ENCODE measurements around the gene SPARCL1.

GRCh38 chr4:87425711-87426110 lies 103.5 kb downstream of the SPARCL1 start:
- TF ChIP-seq ZNF423 (CRISPR knock-in tag; IDR thresholded peaks at IDR 0.05), result no peak
- TF ChIP-seq, protein P1, sequence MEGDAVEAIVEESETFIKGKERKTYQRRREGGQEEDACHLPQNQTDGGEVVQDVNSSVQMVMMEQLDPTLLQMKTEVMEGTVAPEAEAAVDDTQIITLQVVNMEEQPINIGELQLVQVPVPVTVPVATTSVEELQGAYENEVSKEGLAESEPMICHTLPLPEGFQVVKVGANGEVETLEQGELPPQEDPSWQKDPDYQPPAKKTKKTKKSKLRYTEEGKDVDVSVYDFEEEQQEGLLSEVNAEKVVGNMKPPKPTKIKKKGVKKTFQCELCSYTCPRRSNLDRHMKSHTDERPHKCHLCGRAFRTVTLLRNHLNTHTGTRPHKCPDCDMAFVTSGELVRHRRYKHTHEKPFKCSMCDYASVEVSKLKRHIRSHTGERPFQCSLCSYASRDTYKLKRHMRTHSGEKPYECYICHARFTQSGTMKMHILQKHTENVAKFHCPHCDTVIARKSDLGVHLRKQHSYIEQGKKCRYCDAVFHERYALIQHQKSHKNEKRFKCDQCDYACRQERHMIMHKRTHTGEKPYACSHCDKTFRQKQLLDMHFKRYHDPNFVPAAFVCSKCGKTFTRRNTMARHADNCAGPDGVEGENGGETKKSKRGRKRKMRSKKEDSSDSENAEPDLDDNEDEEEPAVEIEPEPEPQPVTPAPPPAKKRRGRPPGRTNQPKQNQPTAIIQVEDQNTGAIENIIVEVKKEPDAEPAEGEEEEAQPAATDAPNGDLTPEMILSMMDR (IDR thresholded peaks at IDR 0.05), result no peak
- TF ChIP-seq ZNF416 (CRISPR knock-in tag; IDR thresholded peaks at IDR 0.05), result no peak
- TF ChIP-seq NR2C2 (CRISPR knock-in tag; IDR thresholded peaks at IDR 0.05), result no peak
- TF ChIP-seq, protein P2, sequence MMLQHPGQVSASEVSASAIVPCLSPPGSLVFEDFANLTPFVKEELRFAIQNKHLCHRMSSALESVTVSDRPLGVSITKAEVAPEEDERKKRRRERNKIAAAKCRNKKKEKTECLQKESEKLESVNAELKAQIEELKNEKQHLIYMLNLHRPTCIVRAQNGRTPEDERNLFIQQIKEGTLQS (CRISPR knock-in tag; conservative IDR thresholded peaks at IDR 0.05), result no peak
- TF ChIP-seq, protein P3, sequence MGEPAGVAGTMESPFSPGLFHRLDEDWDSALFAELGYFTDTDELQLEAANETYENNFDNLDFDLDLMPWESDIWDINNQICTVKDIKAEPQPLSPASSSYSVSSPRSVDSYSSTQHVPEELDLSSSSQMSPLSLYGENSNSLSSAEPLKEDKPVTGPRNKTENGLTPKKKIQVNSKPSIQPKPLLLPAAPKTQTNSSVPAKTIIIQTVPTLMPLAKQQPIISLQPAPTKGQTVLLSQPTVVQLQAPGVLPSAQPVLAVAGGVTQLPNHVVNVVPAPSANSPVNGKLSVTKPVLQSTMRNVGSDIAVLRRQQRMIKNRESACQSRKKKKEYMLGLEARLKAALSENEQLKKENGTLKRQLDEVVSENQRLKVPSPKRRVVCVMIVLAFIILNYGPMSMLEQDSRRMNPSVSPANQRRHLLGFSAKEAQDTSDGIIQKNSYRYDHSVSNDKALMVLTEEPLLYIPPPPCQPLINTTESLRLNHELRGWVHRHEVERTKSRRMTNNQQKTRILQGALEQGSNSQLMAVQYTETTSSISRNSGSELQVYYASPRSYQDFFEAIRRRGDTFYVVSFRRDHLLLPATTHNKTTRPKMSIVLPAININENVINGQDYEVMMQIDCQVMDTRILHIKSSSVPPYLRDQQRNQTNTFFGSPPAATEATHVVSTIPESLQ (CRISPR knock-in tag; IDR thresholded peaks at IDR 0.05), result no peak
- TF ChIP-seq ELF4 (CRISPR knock-in tag; IDR thresholded peaks at IDR 0.05; ENCODE audit: low read depth), result no peak
- no peak for TF ChIP-seq SMAD4 (CRISPR knock-in tag; IDR thresholded peaks at IDR 0.05)
- no peak for TF ChIP-seq TEAD4 (CRISPR knock-in tag; IDR thresholded peaks at IDR 0.05)
- no peak for TF ChIP-seq USF2 (CRISPR knock-in tag; IDR thresholded peaks at IDR 0.05)
- no peak for TF ChIP-seq ATF1 (CRISPR knock-in tag; IDR thresholded peaks at IDR 0.05)
